Stimulated activated CD8-positive, alpha-beta memory T cell treated with anti-CD3 and anti-CD28 coated beads, Interleukin-15, amount 100 ng/mL, for 4 hours (primary cell): ENCODE measurements around the gene PPT1.
"Not testable (repeated sequence)": the region's sequence is repeated elsewhere in the genome, so short reads cannot be mapped to it uniquely, and the experiment has no call there.

Experiments
- DNase-seq, 2 donors: peaks; one replicate each; pipeline ENCODE4 v3.0.0-alpha.2; 2020; ENCODE audit warnings: low read depth in 2 of 2

Gene PPT1

DNA sequence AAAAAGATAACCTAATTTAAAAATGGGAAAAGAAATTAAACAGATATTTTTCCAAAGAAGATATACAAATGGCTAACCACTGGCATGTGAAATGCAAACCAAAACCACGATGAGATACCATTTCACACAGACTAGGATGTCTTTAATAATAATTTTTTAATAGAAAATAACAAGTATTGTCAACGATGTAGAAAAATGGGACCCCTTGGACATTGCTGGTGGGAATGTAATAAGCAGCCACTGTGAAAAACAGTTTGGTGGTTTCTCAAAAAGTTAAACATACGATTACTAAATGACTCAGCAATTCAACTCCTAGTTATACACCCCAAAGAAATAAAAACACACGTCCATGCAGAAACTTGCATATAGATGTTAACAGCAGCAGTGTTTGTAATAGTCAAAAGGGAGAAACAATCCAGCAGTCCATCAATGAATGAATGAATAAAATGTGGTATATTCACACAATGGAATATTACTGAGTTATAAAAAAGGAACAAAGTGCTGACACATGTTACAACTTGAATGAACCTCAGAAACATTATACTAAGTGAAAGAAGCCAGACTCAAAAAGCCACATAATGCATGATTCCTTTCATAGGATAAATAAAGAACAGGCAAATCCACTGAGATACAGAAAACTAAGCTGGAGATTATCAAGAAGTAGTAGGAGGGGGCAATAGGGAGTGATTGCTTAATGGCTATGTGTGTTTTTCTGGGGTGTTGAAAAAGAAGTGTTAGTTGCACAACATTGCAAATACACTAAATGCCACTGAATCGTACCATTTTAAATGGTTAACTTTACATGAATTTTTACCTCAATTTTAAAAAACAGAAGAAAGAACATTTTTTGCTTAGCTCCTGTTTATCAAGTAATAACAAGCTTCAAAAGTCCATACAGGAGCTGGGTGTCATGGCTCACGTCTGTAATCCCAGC, 4.1 kb downstream of the PPT1 start:
- no peak for DNase-seq

DNA sequence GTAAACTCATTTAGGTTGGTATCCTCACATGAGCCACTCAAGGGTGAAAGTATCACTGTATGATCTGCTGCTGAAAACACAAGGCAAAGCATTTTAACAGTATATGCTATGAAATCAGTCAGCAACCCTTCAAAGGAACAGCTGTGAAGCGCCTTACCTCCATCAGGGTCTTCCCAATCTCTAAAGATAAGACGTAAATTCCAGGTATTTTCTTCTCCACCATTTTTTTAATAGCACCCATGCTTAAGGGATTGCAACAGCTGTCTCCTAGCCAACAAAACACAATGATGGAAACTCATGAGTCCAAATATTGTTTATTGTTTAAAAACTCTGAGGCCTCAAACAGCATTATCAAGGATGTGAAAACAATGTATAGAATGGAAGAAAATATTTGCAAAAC, 4.8 kb downstream of the PPT1 start:
- DNase-seq: no peak

GRCh38 chr1:40090652-40091355, 6.2 kb downstream of the PPT1 start:
- DNase-seq: no peak

DNA sequence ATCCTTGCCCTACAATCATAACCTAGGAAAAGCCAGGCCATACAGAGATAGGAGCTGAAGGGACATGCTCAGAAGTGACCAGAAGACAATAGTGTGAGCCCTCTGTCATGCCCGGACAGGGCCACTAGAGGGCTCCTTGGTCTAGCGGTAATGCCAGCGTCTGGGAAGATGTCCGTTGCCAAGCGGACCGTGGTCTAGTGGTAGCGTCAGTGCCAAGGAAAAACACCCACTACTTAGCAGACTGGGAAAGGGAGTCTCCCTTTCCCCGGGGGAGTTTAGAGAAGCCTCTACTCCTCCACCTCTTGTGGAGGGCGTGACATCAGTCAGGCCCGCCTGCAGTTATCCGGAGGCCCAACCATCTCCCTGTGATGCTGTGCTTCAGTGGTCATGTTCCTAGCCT, 12.3 kb downstream of the PPT1 start:
- not testable (repeated sequence) for DNase-seq

- no peak for DNase-seq
Measured at GRCh38 chr1:40081871-40082270, 15.2 kb downstream of the PPT1 start.

- DNase-seq: no peak
Measured at GRCh38 chr1:40079774-40080400, 17.2 kb downstream of the PPT1 start.

GRCh38 chr1:40078512-40079333, 18.3 kb downstream of the PPT1 start:
- DNase-seq: no peak

- no peak for DNase-seq
Measured at GRCh38 chr1:40076895-40077312, 20.1 kb downstream of the PPT1 start.

GRCh38 chr1:40075266-40075665, 21.8 kb downstream of the PPT1 start:
- no peak for DNase-seq

- DNase-seq: no peak
Measured at GRCh38 chr1:40073062-40073461, 24.0 kb downstream of the PPT1 start.

DNA sequence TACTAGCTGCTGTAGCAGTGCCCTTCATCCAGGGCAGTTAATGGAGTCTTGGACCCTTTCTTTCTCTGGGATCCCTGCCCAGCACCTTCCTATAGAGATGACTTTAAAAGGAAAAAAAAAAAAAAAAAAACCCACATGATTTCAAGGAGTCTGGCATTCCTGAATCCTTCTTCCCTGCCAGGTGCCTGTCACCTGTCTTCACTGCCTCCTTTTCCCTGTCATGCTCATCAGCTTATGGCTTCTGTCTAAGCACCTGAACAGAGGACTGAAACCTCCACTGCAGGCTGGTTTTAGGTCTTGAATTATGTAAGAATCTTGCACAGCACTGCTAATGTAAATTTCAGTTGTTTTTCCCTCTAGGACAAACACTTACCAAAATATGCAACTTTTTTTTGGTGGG, 24.9 kb downstream of the PPT1 start:
- no peak for DNase-seq

DNA sequence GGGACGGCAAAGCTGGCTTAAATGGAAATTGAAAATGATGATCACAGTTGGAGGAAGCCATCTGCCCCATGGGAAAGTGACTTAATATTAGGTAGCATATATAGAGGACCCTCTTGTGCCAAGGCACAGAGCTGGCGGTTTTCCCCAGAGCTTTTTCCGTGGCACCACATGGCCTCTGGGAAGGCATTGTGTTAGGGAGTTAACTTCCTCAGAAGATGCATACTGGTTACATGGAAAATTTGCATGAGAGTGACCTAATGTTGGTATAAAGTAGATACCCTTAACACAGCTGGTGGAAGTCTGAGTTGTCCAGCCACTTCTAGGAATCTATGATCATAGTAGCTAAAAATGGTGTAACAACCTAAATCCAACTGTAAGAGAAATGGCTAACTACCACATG, 29.2 kb downstream of the PPT1 start:
- DNase-seq: no peak

GRCh38 chr1:40067023-40067422, 30.0 kb downstream of the PPT1 start:
- DNase-seq: no peak

DNA sequence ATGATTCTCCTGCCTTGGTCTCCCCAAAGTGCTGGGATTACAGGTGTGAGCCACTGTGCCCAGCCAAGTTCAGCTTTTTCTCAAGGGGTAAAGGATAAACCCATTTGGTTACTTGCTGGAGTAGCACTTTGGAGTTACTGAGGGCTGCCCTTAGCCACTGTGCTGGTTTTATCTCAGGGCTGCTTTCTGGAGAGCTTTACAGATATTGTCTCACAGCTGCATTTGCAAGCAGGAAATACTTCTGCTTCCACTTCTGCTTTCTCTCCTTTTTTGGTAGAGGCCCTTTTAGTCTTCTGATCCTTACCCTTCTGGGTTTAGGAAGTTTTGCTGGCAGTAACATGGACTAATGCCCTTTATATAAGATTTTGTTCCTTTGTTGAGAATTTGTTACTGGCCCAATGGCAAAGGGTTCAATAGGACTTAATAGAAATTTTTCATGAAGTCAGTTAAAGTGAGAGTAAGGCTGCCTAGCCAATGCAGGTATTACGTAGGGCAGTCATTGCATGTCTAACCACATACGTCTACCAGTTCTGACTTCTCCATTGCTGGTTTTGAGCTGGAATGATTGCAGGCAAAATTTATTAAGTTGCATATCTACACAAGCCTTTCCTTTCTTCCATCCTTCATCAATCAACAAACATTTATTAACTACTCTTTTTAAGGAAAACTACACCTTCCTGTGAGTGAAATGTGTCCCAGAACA, 32.1 kb downstream of the PPT1 start:
- no peak for DNase-seq

GRCh38 chr1:40059960-40060750, 36.9 kb downstream of the PPT1 start:
- DNase-seq: no peak

GRCh38 chr1:40059338-40059959, 37.6 kb downstream of the PPT1 start:
- DNase-seq: no peak

- DNase-seq: no peak
Measured at GRCh38 chr1:40058453-40059337, 38.4 kb downstream of the PPT1 start.

- DNase-seq: no peak
Measured at GRCh38 chr1:40058097-40058452, 39.0 kb downstream of the PPT1 start.
